Upper lobe of right lung (tissue), 1 donor: ENCODE data around the gene SUPV3L1. TPM values are rescaled to one million over a fixed set of nuclear protein-coding genes. Genes with fewer than 3 reads are reported as not detected.
A peak's percentile ranks its signal among the peaks of the same experiment; 100 is the strongest.

ENCODE experiments used
- ATAC-seq: fragments of 200-7000 bp; cut with Tn5 transposase; one replicate; pipeline ENCODE4 v1.9.1; 2020; ENCODE audit warnings: mild to moderate bottlenecking, moderate library complexity
- DNase-seq: peaks from one replicate; pipeline ENCODE4 v3.0.0-alpha.2; 2020
- H3K27ac ChIP-seq: fragments of 200-600 bp; one replicate; pipeline ENCODE4 v1.8.0; 2022
- H3K27me3 ChIP-seq: fragments of 200-600 bp; one replicate; pipeline ENCODE4 v1.8.0; 2022; ENCODE audit warnings: mild to moderate bottlenecking
- H3K36me3 ChIP-seq: fragments of 200-600 bp; one replicate; pipeline ENCODE4 v1.8.0; 2022
- H3K4me1 ChIP-seq: fragments of 200-600 bp; one replicate; pipeline ENCODE4 v1.8.0; 2022
- H3K4me3 ChIP-seq: fragments of 200-600 bp; one replicate; pipeline ENCODE4 v1.8.0; 2022; ENCODE audit warnings: mild to moderate bottlenecking
- H3K9me3 ChIP-seq: fragments of 200-600 bp; one replicate; pipeline ENCODE4 v1.8.0; 2022
- intact Hi-C: fragments of 100-400 bp; cut with DNase I; formaldehyde crosslinking; loops from one replicate; pipeline ENCODE4 v1.11.0; 2022
- total RNA-seq: library from RNA; stranded (reverse); fragmentation: NEBNext Ultra II Directional; extraction: Animal tissue kit (Norgen Biotek cat#: 25700); gene quantifications from one replicate; pipeline ENCODE4 v1.2.1, GENCODE V29; 2021
- TF ChIP-seq, protein P1 (sequence below): fragments of 200-600 bp; IDR thresholded peaks from one replicate; pipeline ENCODE4 v1.8.0; 2022; ENCODE audit warnings: antibody characterized with exemption
- donor health status: DM: no; HTN: yes; CAD: no; lungs with severe emphysema.

The SUPV3L1 gene
- total RNA-seq, 1 donor from 2014 or later, result 21.0 TPM

DNA sequence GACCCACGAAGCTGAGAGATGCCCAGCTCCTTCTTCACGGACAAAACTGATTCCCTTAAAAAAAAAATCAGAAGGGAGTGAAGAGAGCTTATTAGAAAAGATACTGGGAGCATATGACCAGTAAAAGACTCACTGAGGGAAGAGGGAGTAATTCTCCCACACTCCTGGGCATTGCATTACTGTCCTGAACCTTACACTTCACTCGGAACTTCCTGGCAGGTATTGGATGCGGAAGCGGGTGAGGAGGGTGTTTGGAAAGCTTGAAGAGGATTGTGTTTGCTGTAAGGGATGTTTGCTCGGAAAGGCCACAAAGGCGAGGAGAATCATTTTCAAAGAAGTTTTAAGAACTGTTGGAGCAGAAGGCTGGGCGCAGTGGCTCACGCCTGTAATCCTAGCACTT lies 40.5 kb downstream of the SUPV3L1 start:
- peak; percentile 70 for ATAC-seq
- no peak for DNase-seq
- Histone ChIP-seq H3K27me3 (no peaks in the 10 kb centered on the region), H3K27ac (no peak overlapping the region), H3K9me3 (no peaks in the 10 kb centered on the region), H3K4me1 (peaks cover 25% of the 10 kb centered on the region), H3K36me3 (no peaks in the 10 kb centered on the region), H3K4me3 (peak overlapping the region; percentile 24)
- TF ChIP-seq, protein P1, sequence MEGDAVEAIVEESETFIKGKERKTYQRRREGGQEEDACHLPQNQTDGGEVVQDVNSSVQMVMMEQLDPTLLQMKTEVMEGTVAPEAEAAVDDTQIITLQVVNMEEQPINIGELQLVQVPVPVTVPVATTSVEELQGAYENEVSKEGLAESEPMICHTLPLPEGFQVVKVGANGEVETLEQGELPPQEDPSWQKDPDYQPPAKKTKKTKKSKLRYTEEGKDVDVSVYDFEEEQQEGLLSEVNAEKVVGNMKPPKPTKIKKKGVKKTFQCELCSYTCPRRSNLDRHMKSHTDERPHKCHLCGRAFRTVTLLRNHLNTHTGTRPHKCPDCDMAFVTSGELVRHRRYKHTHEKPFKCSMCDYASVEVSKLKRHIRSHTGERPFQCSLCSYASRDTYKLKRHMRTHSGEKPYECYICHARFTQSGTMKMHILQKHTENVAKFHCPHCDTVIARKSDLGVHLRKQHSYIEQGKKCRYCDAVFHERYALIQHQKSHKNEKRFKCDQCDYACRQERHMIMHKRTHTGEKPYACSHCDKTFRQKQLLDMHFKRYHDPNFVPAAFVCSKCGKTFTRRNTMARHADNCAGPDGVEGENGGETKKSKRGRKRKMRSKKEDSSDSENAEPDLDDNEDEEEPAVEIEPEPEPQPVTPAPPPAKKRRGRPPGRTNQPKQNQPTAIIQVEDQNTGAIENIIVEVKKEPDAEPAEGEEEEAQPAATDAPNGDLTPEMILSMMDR, result no peak
- intact Hi-C loops, result no loop called here

- Histone ChIP-seq H3K27ac (peak overlapping the region; percentile 49), H3K4me3 (no peak overlapping the region), H3K27me3 (no peaks in the 10 kb centered on the region), H3K9me3 (no peaks in the 10 kb centered on the region), H3K36me3 (no peaks in the 10 kb centered on the region), H3K4me1 (peaks cover 21% of the 10 kb centered on the region)
- intact Hi-C loops, result no loop called here
- TF ChIP-seq, protein P1, result peak; percentile 76
- DNase-seq, result no peak
- ATAC-seq, result peak; percentile 79
These were observed 42.4 kb downstream of the SUPV3L1 start for GRCh38 chr10:69222157-69223027.

DNA sequence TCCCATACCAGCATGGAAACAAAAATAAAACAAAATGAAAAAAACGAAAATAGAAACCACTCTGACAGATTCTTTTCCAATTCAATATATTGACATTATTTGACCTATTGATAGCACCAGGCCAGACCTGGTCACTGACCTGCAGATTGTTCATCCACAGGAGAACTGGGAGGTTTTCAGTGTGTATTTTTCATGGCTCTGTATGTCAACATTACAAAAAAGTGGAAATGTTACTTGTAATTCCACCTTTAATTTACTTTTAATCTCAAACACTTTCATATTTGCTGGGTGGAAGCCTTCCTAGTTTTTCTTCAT lies 43.0 kb downstream of the SUPV3L1 start:
- TF ChIP-seq, protein P1, result no peak
- DNase-seq (no peak), ATAC-seq (no peak)
- Histone ChIP-seq H3K4me1 (peaks cover 21% of the 10 kb centered on the region), H3K36me3 (no peaks in the 10 kb centered on the region), H3K27ac (no peak overlapping the region), H3K9me3 (no peaks in the 10 kb centered on the region), H3K4me3 (no peak overlapping the region), H3K27me3 (no peaks in the 10 kb centered on the region)
- intact Hi-C loops, result no loop called here

GRCh38 chr10:69224862-69225657 lies 45.0 kb downstream of the SUPV3L1 start:
- Histone ChIP-seq H3K27ac (no peak overlapping the region), H3K27me3 (no peaks in the 10 kb centered on the region), H3K4me1 (peaks cover 27% of the 10 kb centered on the region), H3K4me3 (no peak overlapping the region), H3K36me3 (no peaks in the 10 kb centered on the region), H3K9me3 (no peaks in the 10 kb centered on the region)
- ATAC-seq (no peak), DNase-seq (peak; percentile 12)
- TF ChIP-seq, protein P1, result no peak
- intact Hi-C loops, result no loop called here

- Histone ChIP-seq H3K4me1 (peaks cover 27% of the 10 kb centered on the region), H3K4me3 (no peak overlapping the region), H3K27me3 (no peaks in the 10 kb centered on the region), H3K9me3 (no peaks in the 10 kb centered on the region), H3K36me3 (no peaks in the 10 kb centered on the region), H3K27ac (no peak overlapping the region)
- intact Hi-C loops, result no loop called here
- DNase-seq (no peak), ATAC-seq (no peak)
- TF ChIP-seq, protein P1, result no peak
These were observed 45.6 kb downstream of the SUPV3L1 start for GRCh38 chr10:69225681-69226080.
